GM12878 (cell line): ENCODE data around the gene KCNK5. TPM values are rescaled to one million over a fixed set of nuclear protein-coding genes. Genes with fewer than 3 reads are reported as not detected.

Source experiments
- ATAC-seq: fragments of 200-7000 bp; cut with Tn5 transposase; 3 replicates; pipeline ENCODE4 v1.9.1; 2020; ENCODE audit warnings: mild to moderate bottlenecking, moderate library complexity
- BruUV-seq: library from RNA; stranded (reverse); fragments of 400-500 nt; replicated peaks from 2 replicates; lab custom pipeline; 2021; lab: Mats Ljungman, UMichigan
- CTCF ChIA-PET: fragments of 300-600 bp; sonication (Branson Sonifier 250); formaldehyde crosslinking; extraction: SDS; loops from one replicate; lab custom pipeline; 2021; ENCODE audit warnings: inconsistent platforms; lab: Yijun Ruan, JAX
- POLR2A ChIA-PET: fragments of 350-600 bp; formaldehyde crosslinking; extraction: SDS; loops from one replicate; lab custom pipeline; 2021; ENCODE audit warnings: inconsistent platforms; lab: Charles Lee
- RAD21 ChIA-PET: fragments of 300-600 bp; sonication (Branson Sonifier 250); formaldehyde crosslinking; loops from one replicate; lab custom pipeline; 2023; ENCODE audit warnings: antibody characterized with exemption; ENCODE audit not compliant: unreplicated experiment; lab: Charles Lee
- SMC1A ChIA-PET: fragments of 300-600 bp; sonication (Branson Sonifier 250); formaldehyde crosslinking; loops from one replicate; lab custom pipeline; 2023; ENCODE audit not compliant: unreplicated experiment, uncharacterized antibody; lab: Charles Lee
- DNase-seq: peaks from one replicate; pipeline ENCODE4 v3.0.0-alpha.2; 2011; ENCODE audit warnings: low read depth, low spot score
- FAIRE-seq: peaks from 3 replicates; lab custom pipeline; 2011; peaks lifted over from hg19 to GRCh38; lab: Jason Lieb, UNC
- H2AFZ ChIP-seq: 2 replicates; pipeline ENCODE4 v1.6.0; 2011; ENCODE audit warnings: low read depth, low read length, control low read depth; ENCODE audit not compliant: control insufficient read depth
- H3K27ac ChIP-seq: 2 replicates; pipeline ENCODE4 v1.5.1; 2011; ENCODE audit warnings: control low read depth; ENCODE audit not compliant: control insufficient read depth, insufficient read depth
- H3K27me3 ChIP-seq, 2 experiments: replicated peaks in 1 of 2; 2 replicates each; pipeline versions ENCODE4 v1.6.0 to v1.6.1; 2011; ENCODE audit warnings: low read length in 1 of 2; ENCODE audit not compliant: control insufficient read depth in 2 of 2, insufficient read depth in 2 of 2
- H3K36me3 ChIP-seq, 2 experiments: 2 replicates each; pipeline ENCODE4 v1.5.1; 2011; ENCODE audit warnings: low read length in 1 of 2; ENCODE audit not compliant: control insufficient read depth in 2 of 2, insufficient read depth in 2 of 2
- H3K4me1 ChIP-seq: 2 replicates; pipeline ENCODE4 v1.6.1; 2011; ENCODE audit warnings: mild to moderate bottlenecking, low read length, moderate library complexity, mixed read lengths; ENCODE audit not compliant: control insufficient read depth, insufficient read depth
- H3K4me2 ChIP-seq: 2 replicates; pipeline ENCODE4 v1.6.0; 2011; ENCODE audit warnings: control low read depth; ENCODE audit not compliant: control insufficient read depth, insufficient read depth
- H3K4me3 ChIP-seq: fragments of 200-600 bp; sonication (generic); 2 replicates; pipeline ENCODE4 v1.5.1; 2016
- H3K79me2 ChIP-seq: 2 replicates; pipeline ENCODE4 v1.6.0; 2011; ENCODE audit warnings: low read length; ENCODE audit not compliant: control insufficient read depth, insufficient read depth
- H3K9ac ChIP-seq: 2 replicates; pipeline ENCODE4 v1.8.0; 2011; ENCODE audit warnings: low read length, control low read depth, mixed read lengths; ENCODE audit not compliant: control insufficient read depth, insufficient read depth
- H3K9me3 ChIP-seq: replicated peaks from 3 replicates; pipeline ENCODE4 v1.5.1; 2011; ENCODE audit warnings: mild to moderate bottlenecking, low read length; ENCODE audit not compliant: control insufficient read depth, insufficient read depth
- H4K20me1 ChIP-seq: 2 replicates; pipeline ENCODE4 v1.6.0; 2011; ENCODE audit not compliant: control insufficient read depth, insufficient read depth
- CHD4 ChIP-seq: fragments of 200-600 bp; sonication (generic); IDR thresholded peaks from 2 replicates; pipeline ENCODE4 v1.6.1; 2016; ENCODE audit warnings: mild to moderate bottlenecking
- EGR1 ChIP-seq, 2 experiments: IDR thresholded peaks; 1 replicate in 1 of 2; 2 replicates in 1 of 2; pipeline ENCODE4 v1.6.1; 2011 to 2012; ENCODE audit warnings: low read depth in 2 of 2, low read length in 2 of 2, borderline replicate concordance in 1 of 2, mild to moderate bottlenecking in 1 of 2, moderate library complexity in 1 of 2
- IKZF1 ChIP-seq: fragments of 450-650 bp; conservative IDR thresholded peaks from 2 replicates; pipeline ENCODE4 v1.6.1; 2017; ENCODE audit warnings: antibody characterized with exemption, mild to moderate bottlenecking
- MEF2A ChIP-seq: IDR thresholded peaks from 2 replicates; pipeline ENCODE4 v1.6.1; 2011; ENCODE audit warnings: low read depth, mild to moderate bottlenecking, low read length, moderate library complexity; ENCODE audit not compliant: insufficient read depth
- NFXL1 ChIP-seq: fragments of 450-650 bp; IDR thresholded peaks from 2 replicates; pipeline ENCODE4 v1.6.1; 2017; ENCODE audit warnings: antibody characterized with exemption, mild to moderate bottlenecking, borderline replicate concordance
- NR2F1 ChIP-seq: fragments of 450-650 bp; conservative IDR thresholded peaks from 2 replicates; pipeline ENCODE4 v1.6.1; 2017; ENCODE audit warnings: mild to moderate bottlenecking
- WGBS: methylation state at CpG from one replicate; pipeline ENCODE4 v1.1.6; 2016; ENCODE audit warnings: low lambda C conversion rate; ENCODE audit not compliant: insufficient replicate concordance, insufficient coverage; ENCODE audit errors: missing lambda C conversion rate; 5-methylcytosine and 5-hydroxymethylcytosine counted together
- in situ Hi-C: fragments of 300-500 bp; cut with MboI; formaldehyde crosslinking; loops from 9 replicates; pipeline ENCODE4 v1.14.3; 2018; ENCODE audit warnings: mixed read lengths
- intact Hi-C: fragments of 100-400 bp; cut with micrococcal nuclease; formaldehyde crosslinking; loops from one replicate; pipeline ENCODE4 v1.14.2; 2022; ENCODE audit not compliant: unreplicated experiment
- polyA plus RNA-seq, 11 experiments: library from polyadenylated mRNA; depleted of rRNA in 4 of 11; unstranded in 6 of 11; stranded (reverse) in 5 of 11; fragments of >200 nt; fragmentation: Nextera tagmentation in 4 of 11; fragmentation: Illumina TruSeq in 1 of 11; extraction: Ambion mirVana in 4 of 11; extraction: Trizol in 1 of 11; gene quantifications; 1 replicate in 1 of 11; 2 replicates in 10 of 11; pipeline versions ENCODE4 v1.2.1 to v1.2.3, GENCODE V29; 2011 to 2016; ENCODE audit warnings: inconsistent platforms in 2 of 11, missing spikeins in 2 of 11, low read depth in 1 of 11
- total RNA-seq, 4 experiments: library from RNA; depleted of rRNA in 3 of 4; stranded (reverse); fragments of >200 nt in 3 of 4; fragmentation: Illumina TruSeq in 1 of 4; extraction: Trizol in 1 of 4; gene quantifications; 2 replicates each; pipeline versions ENCODE4 v1.2.1 to v1.2.3, GENCODE V29; 2013 to 2021
- TF ChIP-seq, protein P1 (sequence below): fragments of 450-650 bp; IDR thresholded peaks from 2 replicates; pipeline ENCODE4 v1.6.1; 2016; ENCODE audit warnings: mild to moderate bottlenecking, moderate library complexity, borderline replicate concordance

Gene KCNK5
- total and polyA plus RNA-seq, 10 of the 15 experiments (the other 5 are each of a cell fraction or from before 2014, with no cell fraction given) = 0.11 to 4.2 (median 2.1) TPM

DNA sequence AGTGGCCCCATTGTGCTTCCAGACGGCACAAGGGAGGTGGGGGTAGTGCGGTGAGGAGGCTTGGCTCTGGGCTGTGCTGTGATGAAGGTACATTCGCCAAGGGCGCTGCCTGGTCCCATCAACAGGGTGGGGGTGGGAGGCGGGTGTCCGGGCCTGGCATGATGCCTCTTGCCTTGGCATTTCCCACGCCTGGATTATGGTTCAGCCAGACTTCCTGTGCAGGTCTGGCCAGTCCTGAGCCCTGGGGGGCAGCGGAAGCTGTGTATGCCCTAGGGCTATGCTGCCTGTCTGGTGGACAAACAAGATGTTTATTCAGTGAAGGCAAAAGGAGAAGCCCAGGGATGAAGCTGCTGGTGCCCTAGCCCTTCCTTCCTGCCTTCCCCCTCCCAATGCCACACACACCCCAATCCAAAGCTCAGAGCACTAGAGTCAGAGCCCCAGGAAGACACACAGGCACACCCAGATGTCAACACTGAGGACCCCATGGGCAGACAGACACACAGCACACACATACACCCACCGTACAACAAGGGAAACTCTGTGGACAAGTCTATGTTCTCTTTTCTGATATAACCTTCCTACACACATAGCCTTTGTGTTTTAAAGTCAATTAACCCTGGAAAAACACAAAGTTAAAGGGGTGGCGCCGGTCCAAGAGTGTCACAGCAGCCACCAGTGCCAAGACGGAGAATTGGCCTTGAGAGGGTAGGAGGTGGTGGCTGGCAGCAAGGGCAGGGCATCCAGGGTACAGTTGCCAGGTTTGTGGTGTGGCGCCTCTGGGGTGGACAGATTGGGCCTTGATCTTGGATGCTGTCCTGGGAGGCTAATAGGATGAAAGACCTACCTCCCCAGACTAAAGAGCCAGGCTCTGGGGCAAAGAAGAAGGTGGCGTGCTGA, 59.6 kb downstream of the KCNK5 start:
- Histone ChIP-seq H3K79me2 (no peaks in the 10 kb centered on the region), H3K36me3 (no peaks in the 10 kb centered on the region), H3K4me1 (no peaks in the 10 kb centered on the region), H3K9ac (no peak overlapping the region), H3K27ac (no peak overlapping the region), H3K27me3 (peaks cover 2 to 3% of the 10 kb centered on the region in 2 experiments; a peak in 2 of 4 replicates), H3K4me3 (no peak overlapping the region), H2AFZ (no peak overlapping the region), H3K9me3 (no peaks in the 10 kb centered on the region; the same call in 2 of the 3 replicates), H3K4me2 (no peak overlapping the region), H4K20me1 (no peaks in the 10 kb centered on the region)
- FAIRE-seq (no peak), ATAC-seq (no peak), DNase-seq (no peak)
- CTCF ChIA-PET = interaction anchor here (0.6 to 8.7 kb wide), 5 partner anchors 34 to 140 kb away, joined by 3 to 167 read pairs (median 4); no protein-coding TSS in a partner anchor
- SMC1A ChIA-PET = interaction anchor here (1.0 to 6.0 kb wide), 3 partner anchors 20 to 135 kb away, joined by 4 to 83 read pairs (median 6); no protein-coding TSS in a partner anchor
- BruUV-seq = no TSS peak
- WGBS = 29% methylated on average over 14 of the region's 14 CpGs
- TF ChIP-seq MEF2A (no peak), NFXL1 (no peak), IKZF1 (no peak), NR2F1 (no peak), EGR1 (IDR thresholded peaks at IDR 0.05; ENCODE audit: borderline replicate concordance in 1 of 2, low read depth in 2 of 2, low read length in 2 of 2) (no peak), CHD4 (no peak)
- TF ChIP-seq, protein P1, sequence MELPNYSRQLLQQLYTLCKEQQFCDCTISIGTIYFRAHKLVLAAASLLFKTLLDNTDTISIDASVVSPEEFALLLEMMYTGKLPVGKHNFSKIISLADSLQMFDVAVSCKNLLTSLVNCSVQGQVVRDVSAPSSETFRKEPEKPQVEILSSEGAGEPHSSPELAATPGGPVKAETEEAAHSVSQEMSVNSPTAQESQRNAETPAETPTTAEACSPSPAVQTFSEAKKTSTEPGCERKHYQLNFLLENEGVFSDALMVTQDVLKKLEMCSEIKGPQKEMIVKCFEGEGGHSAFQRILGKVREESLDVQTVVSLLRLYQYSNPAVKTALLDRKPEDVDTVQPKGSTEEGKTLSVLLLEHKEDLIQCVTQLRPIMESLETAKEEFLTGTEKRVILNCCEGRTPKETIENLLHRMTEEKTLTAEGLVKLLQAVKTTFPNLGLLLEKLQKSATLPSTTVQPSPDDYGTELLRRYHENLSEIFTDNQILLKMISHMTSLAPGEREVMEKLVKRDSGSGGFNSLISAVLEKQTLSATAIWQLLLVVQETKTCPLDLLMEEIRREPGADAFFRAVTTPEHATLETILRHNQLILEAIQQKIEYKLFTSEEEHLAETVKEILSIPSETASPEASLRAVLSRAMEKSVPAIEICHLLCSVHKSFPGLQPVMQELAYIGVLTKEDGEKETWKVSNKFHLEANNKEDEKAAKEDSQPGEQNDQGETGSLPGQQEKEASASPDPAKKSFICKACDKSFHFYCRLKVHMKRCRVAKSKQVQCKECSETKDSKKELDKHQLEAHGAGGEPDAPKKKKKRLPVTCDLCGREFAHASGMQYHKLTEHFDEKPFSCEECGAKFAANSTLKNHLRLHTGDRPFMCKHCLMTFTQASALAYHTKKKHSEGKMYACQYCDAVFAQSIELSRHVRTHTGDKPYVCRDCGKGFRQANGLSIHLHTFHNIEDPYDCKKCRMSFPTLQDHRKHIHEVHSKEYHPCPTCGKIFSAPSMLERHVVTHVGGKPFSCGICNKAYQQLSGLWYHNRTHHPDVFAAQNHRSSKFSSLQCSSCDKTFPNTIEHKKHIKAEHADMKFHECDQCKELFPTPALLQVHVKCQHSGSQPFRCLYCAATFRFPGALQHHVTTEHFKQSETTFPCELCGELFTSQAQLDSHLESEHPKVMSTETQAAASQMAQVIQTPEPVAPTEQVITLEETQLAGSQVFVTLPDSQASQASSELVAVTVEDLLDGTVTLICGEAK = no peak
- intact Hi-C loops = loop anchor here (5.0 to 10.0 kb wide), 2 partner anchors 142 to 295 kb away; no protein-coding TSS in a partner anchor
- RAD21 ChIA-PET = interaction anchor here (1.2 to 5.4 kb wide), 4 partner anchors 57 to 140 kb away, joined by 3 to 71 read pairs (median 4); no protein-coding TSS in a partner anchor
- POLR2A ChIA-PET = no interaction called here
- in situ Hi-C loops = loop anchor here (5.0 kb wide), 1 partner anchor 133 kb away; no protein-coding TSS in a partner anchor
